HCT116 (cell line): Measurements from ENCODE around the gene SFXN4. TPM values are rescaled to one million over a fixed set of nuclear protein-coding genes. Genes with fewer than 3 reads are reported as not detected.

ENCODE experiments used
- ATAC-seq: fragments of 200-7000 bp; cut with Tn5 transposase; 2 replicates; pipeline ENCODE4 v1.9.1; 2020; ENCODE audit warnings: mild to moderate bottlenecking, moderate library complexity
- BruUV-seq: library from RNA; stranded (reverse); fragments of 400-500 nt; replicated peaks from 2 replicates; lab custom pipeline; 2021; lab: Mats Ljungman, UMichigan
- CTCF ChIA-PET: fragments of 300-600 bp; sonication (Branson Sonifier 250); formaldehyde crosslinking; loops from one replicate; lab custom pipeline; 2021; ENCODE audit warnings: antibody characterized with exemption; lab: Charles Lee
- POLR2A ChIA-PET: fragments of 300-600, 350-600 bp; sonication (Branson Sonifier 250); formaldehyde crosslinking; loops from one replicate; lab custom pipeline; 2021; ENCODE audit warnings: antibody characterized with exemption; lab: Charles Lee
- RAD21 ChIA-PET, 2 experiments: fragments of 300-600 bp; sonication (Branson Sonifier 250); formaldehyde crosslinking; loops; one replicate each; lab custom pipeline; 2023; ENCODE audit warnings: low total read pairs in 2 of 2; ENCODE audit not compliant: uncharacterized antibody in 2 of 2, unreplicated experiment in 2 of 2, low non-redundant PET in 1 of 2; lab: Charles Lee
- DNase-seq: peaks from one replicate; pipeline ENCODE4 v3.0.0-alpha.2; 2010; ENCODE audit warnings: low read depth, low spot score
- H2AFZ ChIP-seq: fragments of 200-600 bp; shearing (Covaris generic), sonication (generic); 2 replicates; pipeline ENCODE4 v1.6.1; 2017; ENCODE audit warnings: low read depth, mixed run types, mixed read lengths, antibody characterized with exemption, low read length; ENCODE audit not compliant: poor library complexity, severe bottlenecking
- H3K27ac ChIP-seq: 2 replicates; pipeline ENCODE4 v1.5.1; 2012; ENCODE audit warnings: low read depth, low read length
- H3K27me3 ChIP-seq: fragments of 200-600 bp; sonication (generic); 2 replicates; pipeline ENCODE4 v1.6.1; 2016; ENCODE audit warnings: mixed run types, low read length, mixed read lengths; ENCODE audit not compliant: insufficient read depth
- H3K36me3 ChIP-seq, 2 experiments: fragments of 200-500 bp in 1 of 2; fragments of 200-600 bp in 1 of 2; sonication (Bioruptor generic) in 1 of 2; sonication (generic) in 1 of 2; 2 replicates each; pipeline versions ENCODE4 v1.5.1 to v1.6.1; 2014 to 2016; ENCODE audit warnings: low read length in 2 of 2, inconsistent platforms in 1 of 2, mixed read lengths in 1 of 2, mixed run types in 1 of 2; ENCODE audit not compliant: insufficient read depth in 2 of 2, control insufficient read depth in 1 of 2
- H3K4me1 ChIP-seq, 2 experiments: fragments of 200-600 bp in 1 of 2; sonication (generic) in 1 of 2; 2 replicates each; pipeline versions ENCODE4 v1.5.1 to v1.6.1; 2012 to 2017; ENCODE audit warnings: low read length in 2 of 2, inconsistent platforms in 1 of 2, mild to moderate bottlenecking in 1 of 2, mixed read lengths in 1 of 2, mixed run types in 1 of 2, moderate library complexity in 1 of 2; ENCODE audit not compliant: insufficient read depth in 2 of 2, control insufficient read depth in 1 of 2
- H3K4me2 ChIP-seq: fragments of 200-600 bp; sonication (generic); 2 replicates; pipeline ENCODE4 v1.6.1; 2017; ENCODE audit warnings: mixed run types, low read length, mixed read lengths
- H3K4me3 ChIP-seq, 2 experiments: fragments of 200-600 bp in 1 of 2; sonication (generic) in 1 of 2; replicated peaks in 1 of 2; 2 replicates each; pipeline ENCODE4 v1.5.1; 2011 to 2016; ENCODE audit warnings: low read length in 2 of 2, control low read depth in 1 of 2, low read depth in 1 of 2, mild to moderate bottlenecking in 1 of 2, mixed read lengths in 1 of 2, mixed run types in 1 of 2
- H3K79me2 ChIP-seq: fragments of 200-600 bp; sonication (generic); 2 replicates; pipeline ENCODE4 v1.6.1; 2017; ENCODE audit warnings: mild to moderate bottlenecking, mixed run types, low read length, moderate library complexity, mixed read lengths; ENCODE audit not compliant: insufficient read depth
- H3K9ac ChIP-seq: fragments of 200-600 bp; sonication (generic); 2 replicates; pipeline ENCODE4 v1.6.1; 2016; ENCODE audit warnings: low read length, mixed read lengths
- H3K9me2 ChIP-seq: fragments of 200-600 bp; sonication (generic), shearing (Covaris generic); 2 replicates; pipeline ENCODE4 v1.6.1; 2017; ENCODE audit warnings: mixed run types, mild to moderate bottlenecking, moderate library complexity; ENCODE audit not compliant: insufficient read depth
- H3K9me3 ChIP-seq, 2 experiments: fragments of 200-500 bp in 1 of 2; fragments of 200-600 bp in 1 of 2; sonication (Bioruptor generic) in 1 of 2; sonication (generic) in 1 of 2; 2 replicates each; pipeline ENCODE4 v1.6.1; 2014 to 2017; ENCODE audit warnings: low read length in 2 of 2, mixed read lengths in 2 of 2, inconsistent platforms in 1 of 2, low read depth in 1 of 2, mild to moderate bottlenecking in 1 of 2, mixed run types in 1 of 2, moderate library complexity in 1 of 2; ENCODE audit not compliant: control insufficient read depth in 1 of 2, insufficient read depth in 1 of 2
- H4K20me1 ChIP-seq: fragments of 200-600 bp; sonication (generic), shearing (Covaris generic); 2 replicates; pipeline ENCODE4 v1.6.1; 2017; ENCODE audit warnings: mixed run types, mild to moderate bottlenecking, moderate library complexity; ENCODE audit not compliant: insufficient read depth
- CBX3 ChIP-seq: IDR thresholded peaks from 2 replicates; pipeline ENCODE4 v1.6.1; 2012; ENCODE audit warnings: low read depth
- CEBPB ChIP-seq: IDR thresholded peaks from 2 replicates; pipeline ENCODE4 v1.6.1; 2012; ENCODE audit warnings: low read depth
- CTCF ChIP-seq, 3 experiments: fragments of 200-600 bp in 1 of 3; sonication (generic) in 1 of 3; IDR thresholded peaks in 2 of 3; conservative IDR thresholded peaks in 1 of 3; 2 replicates each; pipeline ENCODE4 v1.5.1; 2012 to 2017; ENCODE audit warnings: low read depth in 2 of 3, low read length in 2 of 3, antibody characterized with exemption in 1 of 3, borderline replicate concordance in 1 of 3, control low read depth in 1 of 3, mild to moderate bottlenecking in 1 of 3, mixed read lengths in 1 of 3, mixed run types in 1 of 3, moderate library complexity in 1 of 3; ENCODE audit not compliant: insufficient read depth in 1 of 3
- EGR1 ChIP-seq: IDR thresholded peaks from 2 replicates; pipeline ENCODE4 v1.6.1; 2012; ENCODE audit warnings: low read depth
- EZH2 ChIP-seq: fragments of 200-600 bp; sonication (generic); IDR thresholded peaks from 2 replicates; pipeline ENCODE4 v1.6.1; 2017; ENCODE audit warnings: antibody characterized with exemption, mixed run types
- EZH2phosphoT487 ChIP-seq: fragments of 200-600 bp; IDR thresholded peaks from 2 replicates; pipeline ENCODE4 v1.6.1; 2018; ENCODE audit warnings: antibody characterized with exemption, borderline replicate concordance
- JUND ChIP-seq: IDR thresholded peaks from 2 replicates; pipeline ENCODE4 v1.6.1; 2012
- POLR2AphosphoS5 ChIP-seq: IDR thresholded peaks from 2 replicates; pipeline ENCODE4 v1.6.1; 2011; ENCODE audit warnings: mild to moderate bottlenecking, low read depth, low read length, moderate library complexity
- RAD21 ChIP-seq: IDR thresholded peaks from 2 replicates; pipeline ENCODE4 v1.6.1; 2012; ENCODE audit warnings: low read depth, mild to moderate bottlenecking
- REST ChIP-seq: IDR thresholded peaks from 2 replicates; pipeline ENCODE4 v1.6.1; 2012; ENCODE audit warnings: low read depth
- SIN3A ChIP-seq: IDR thresholded peaks from 2 replicates; pipeline ENCODE4 v1.6.1; 2012; ENCODE audit warnings: low read depth
- SP1 ChIP-seq: IDR thresholded peaks from 2 replicates; pipeline ENCODE4 v1.6.1; 2012; ENCODE audit warnings: low read depth
- SRF ChIP-seq: IDR thresholded peaks from 2 replicates; pipeline ENCODE4 v1.6.1; 2012; ENCODE audit warnings: low read depth
- TCF7L2 ChIP-seq: IDR thresholded peaks from 2 replicates; pipeline ENCODE4 v1.7.0; 2011; ENCODE audit warnings: borderline replicate concordance, inconsistent platforms; ENCODE audit not compliant: insufficient read depth, insufficient read length; ENCODE audit errors: extremely low read depth
- YY1 ChIP-seq: IDR thresholded peaks from 2 replicates; pipeline ENCODE4 v1.6.1; 2011; ENCODE audit warnings: low read length, low read depth, moderate library complexity, mild to moderate bottlenecking; ENCODE audit not compliant: insufficient replicate concordance; ENCODE audit errors: extremely low read depth
- ZFX ChIP-seq: fragments of 450-650 bp; IDR thresholded peaks from 2 replicates; pipeline ENCODE4 v1.6.1; 2017
- ZNF274 ChIP-seq: fragments of 200-500 bp; sonication (Bioruptor generic); IDR thresholded peaks from 2 replicates; pipeline ENCODE4 v1.6.1; 2014; ENCODE audit warnings: mild to moderate bottlenecking, low read depth, low read length, inconsistent platforms
- intact Hi-C: fragments of 100-400 bp; cut with micrococcal nuclease; formaldehyde crosslinking; loops from 2 replicates; pipeline ENCODE4 v1.10.0; 2022
- total RNA-seq: library from RNA; stranded (reverse); gene quantifications from one replicate; pipeline ENCODE4 v1.2.1, GENCODE V29; 2021; ENCODE audit not compliant: unreplicated experiment

The SFXN4 gene
- total RNA-seq, 1 experiment from 2014 or later = 58.2 TPM

GRCh38 chr10:119120413-119120867 lies 45.1 kb downstream of the SFXN4 start:
- Histone ChIP-seq H3K27ac (no peak overlapping the region), H3K4me2 (0 out of 2 replicates have a peak overlapping the region, but pooled peaks have one; percentile 8), H3K9me3 (no peaks in the 10 kb centered on the region), H3K9me2 (no peaks in the 10 kb centered on the region), H4K20me1 (no peaks in the 10 kb centered on the region), H3K27me3 (no peaks in the 10 kb centered on the region), H2AFZ (no peak overlapping the region), H3K4me1 (peaks cover 4 to 13% of the 10 kb centered on the region in 2 experiments; a peak in 3 of 4 replicates), H3K9ac (no peak overlapping the region), H3K79me2 (no peaks in the 10 kb centered on the region), H3K4me3 (no peak overlapping the region), H3K36me3 (peaks cover 8 to 24% of the 10 kb centered on the region in 2 experiments)
- no peak for TF ChIP-seq SP1
- no peak for TF ChIP-seq EGR1
- no peak for TF ChIP-seq ZFX
- TF ChIP-seq ZNF274 = no peak
- no peak for TF ChIP-seq SRF
- TF ChIP-seq RAD21 = no peak
- TF ChIP-seq POLR2AphosphoS5 = no peak
- no peak for TF ChIP-seq JUND
- no peak for TF ChIP-seq EZH2phosphoT487
- TF ChIP-seq CBX3 = no peak
- no peak for TF ChIP-seq TCF7L2
- TF ChIP-seq SIN3A = no peak
- no peak for TF ChIP-seq REST
- no peak for TF ChIP-seq YY1
- TF ChIP-seq CTCF (IDR thresholded peaks at IDR 0.05 in 2 of 3, conservative IDR thresholded peaks at IDR 0.05 in 1 of 3; ENCODE audit: borderline replicate concordance in 1 of 3, insufficient read depth in 1 of 3, low read depth in 2 of 3, low read length in 2 of 3) = no peak
- TF ChIP-seq EZH2 = no peak
- TF ChIP-seq CEBPB = no peak
- intact Hi-C loops = no loop called here
- no peak for DNase-seq
- ChIA-PET POLR2A (interaction anchor here (0.7 kb wide), 1 partner anchor 286 kb away, joined by 3 read pairs; no protein-coding TSS in a partner anchor), CTCF (no interaction called here), RAD21 (no interaction called here)
- ATAC-seq = no peak
- BruUV-seq = no TSS peak
